MM.1S (cell line): ENCODE results near the gene YBX2.

Source experiments
- DNase-seq: peaks from one replicate; pipeline ENCODE4 v3.0.0-alpha.2; 2015
- H2AFZ ChIP-seq: fragments of 300-600 bp; sonication (generic); 2 replicates; pipeline ENCODE4 v1.6.0; 2016; ENCODE audit warnings: antibody characterized with exemption, low read length
- H3F3A ChIP-seq: fragments of 300-600 bp; sonication (generic); 2 replicates; pipeline ENCODE4 v1.6.1; 2016; ENCODE audit warnings: mild to moderate bottlenecking, antibody characterized with exemption, low read length, moderate library complexity, mixed read lengths; ENCODE audit not compliant: insufficient read depth
- H3K27ac ChIP-seq: fragments of 300-600 bp; sonication (generic); 2 replicates; pipeline ENCODE4 v1.5.1; 2016; ENCODE audit warnings: mild to moderate bottlenecking, low read length
- H3K27me3 ChIP-seq: fragments of 300-600 bp; sonication (generic); replicated peaks from 2 replicates; pipeline ENCODE4 v1.6.0; 2016; ENCODE audit warnings: low read length; ENCODE audit not compliant: insufficient read depth
- H3K36me3 ChIP-seq: fragments of 300-600 bp; sonication (generic); replicated peaks from 2 replicates; pipeline ENCODE4 v1.6.1; 2016; ENCODE audit warnings: mild to moderate bottlenecking, low read length, mixed read lengths; ENCODE audit not compliant: insufficient read depth
- H3K4me1 ChIP-seq: fragments of 300-600 bp; sonication (generic); 2 replicates; pipeline ENCODE4 v1.6.1; 2016; ENCODE audit warnings: low read length, mixed read lengths
- H3K4me2 ChIP-seq: fragments of 300-600 bp; sonication (generic); 2 replicates; pipeline ENCODE4 v1.6.0; 2016; ENCODE audit warnings: low read depth, low read length
- H3K4me3 ChIP-seq: fragments of 300-600 bp; sonication (generic); 2 replicates; pipeline ENCODE4 v1.5.1; 2016; ENCODE audit warnings: low read length, mixed read lengths
- H3K79me2 ChIP-seq: fragments of 300-600 bp; sonication (generic); 2 replicates; pipeline ENCODE4 v1.6.1; 2016; ENCODE audit warnings: mixed run types, low read length, mixed read lengths
- H3K9ac ChIP-seq: fragments of 300-600 bp; sonication (generic); 2 replicates; pipeline ENCODE4 v1.6.1; 2016; ENCODE audit warnings: low read length, mixed read lengths
- H3K9me2 ChIP-seq: fragments of 300-600 bp; sonication (generic); replicated peaks from 2 replicates; pipeline ENCODE4 v1.6.1; 2016; ENCODE audit warnings: mild to moderate bottlenecking, low read length, mixed read lengths; ENCODE audit not compliant: insufficient read depth
- H3K9me3 ChIP-seq: fragments of 300-600 bp; sonication (generic); replicated peaks from 2 replicates; pipeline ENCODE4 v1.6.1; 2016; ENCODE audit warnings: mild to moderate bottlenecking, low read length, mixed read lengths; ENCODE audit not compliant: insufficient read depth
- H4K20me1 ChIP-seq: fragments of 300-600 bp; sonication (generic); 2 replicates; pipeline ENCODE4 v1.6.1; 2016; ENCODE audit warnings: mild to moderate bottlenecking, low read length, moderate library complexity, mixed read lengths; ENCODE audit not compliant: insufficient read depth
- EZH2 ChIP-seq: fragments of 300-600 bp; sonication (generic); optimal IDR thresholded peaks from 2 replicates; pipeline ENCODE3; 2017; ENCODE audit warnings: low read depth, mild to moderate bottlenecking, antibody characterized with exemption, low read length, mixed read lengths
- EZH2phosphoT487 ChIP-seq: fragments of 300-600 bp; sonication (generic); IDR thresholded peaks from 2 replicates; pipeline ENCODE4 v1.6.1; 2018; ENCODE audit warnings: antibody characterized with exemption, low read length
- TF ChIP-seq, protein P1 (sequence below): fragments of 300-600 bp; sonication (generic); IDR thresholded peaks from 2 replicates; pipeline ENCODE4 v1.5.1; 2016; ENCODE audit warnings: antibody characterized with exemption, low read length, mixed read lengths

Gene YBX2

DNA sequence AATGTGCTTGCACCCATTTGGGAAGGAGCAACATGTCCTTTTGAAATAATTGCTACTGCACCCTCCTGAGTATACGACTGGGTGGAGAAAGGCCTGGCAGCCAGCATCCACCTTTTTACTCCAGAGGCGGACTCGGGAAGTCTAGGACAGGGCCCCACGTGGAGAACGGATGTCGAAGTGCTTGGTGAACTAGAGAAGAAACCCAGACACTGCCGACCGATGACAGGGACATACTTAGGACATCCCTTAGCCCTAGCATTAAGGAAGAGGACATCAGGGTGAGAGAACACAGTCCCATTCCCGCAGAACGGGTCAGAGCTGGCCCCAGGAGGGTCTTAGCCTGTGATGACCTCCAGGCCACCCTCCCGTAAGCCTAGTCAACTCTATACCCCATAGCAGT is 3.8 kb downstream of the YBX2 start:
- no peak overlapping the region for H3K4me3 ChIP-seq
- no peak overlapping the region for H3K9ac ChIP-seq
- no peak overlapping the region for H3K27ac ChIP-seq
- no peak for DNase-seq
- H3K4me1 ChIP-seq = peaks cover 13% of the 10 kb centered on the region
- no peak overlapping the region for H3K4me2 ChIP-seq
- no peaks in the 10 kb centered on the region for H3K9me3 ChIP-seq
- H3F3A ChIP-seq = no peaks in the 10 kb centered on the region
- H3K36me3 ChIP-seq = no peaks in the 10 kb centered on the region
- TF ChIP-seq EZH2 = no peak
- no peak overlapping the region for H2AFZ ChIP-seq
- no peaks in the 10 kb centered on the region for H4K20me1 ChIP-seq
- peaks cover 83% of the 10 kb centered on the region for H3K27me3 ChIP-seq
- no peaks in the 10 kb centered on the region for H3K79me2 ChIP-seq
- no peaks in the 10 kb centered on the region for H3K9me2 ChIP-seq

DNA sequence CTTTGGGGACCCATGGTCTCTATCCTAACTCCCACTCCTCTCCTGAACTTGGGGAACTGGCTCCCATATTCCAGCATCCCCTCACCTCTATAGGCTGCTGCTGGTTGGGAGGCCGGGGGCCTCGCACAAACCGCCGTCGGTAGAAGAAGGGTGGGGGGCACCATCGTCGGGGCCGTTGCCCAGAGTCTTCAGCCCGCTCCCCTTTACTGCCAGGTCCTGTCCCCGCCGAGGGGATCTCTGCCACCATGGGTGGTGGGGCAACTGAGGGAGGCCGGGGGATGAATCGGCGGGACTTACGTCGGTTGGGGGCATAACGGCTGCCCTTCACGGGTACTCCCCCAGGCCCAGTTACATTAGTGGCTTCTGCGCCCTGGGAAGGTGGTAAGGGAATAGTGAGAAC is 4.3 kb downstream of the YBX2 start:
- DNase-seq = no peak
- H3K9ac ChIP-seq = no peak overlapping the region
- no peaks in the 10 kb centered on the region for H3F3A ChIP-seq
- peaks cover 88% of the 10 kb centered on the region for H3K27me3 ChIP-seq
- no peak overlapping the region for H3K27ac ChIP-seq
- TF ChIP-seq, protein P1, sequence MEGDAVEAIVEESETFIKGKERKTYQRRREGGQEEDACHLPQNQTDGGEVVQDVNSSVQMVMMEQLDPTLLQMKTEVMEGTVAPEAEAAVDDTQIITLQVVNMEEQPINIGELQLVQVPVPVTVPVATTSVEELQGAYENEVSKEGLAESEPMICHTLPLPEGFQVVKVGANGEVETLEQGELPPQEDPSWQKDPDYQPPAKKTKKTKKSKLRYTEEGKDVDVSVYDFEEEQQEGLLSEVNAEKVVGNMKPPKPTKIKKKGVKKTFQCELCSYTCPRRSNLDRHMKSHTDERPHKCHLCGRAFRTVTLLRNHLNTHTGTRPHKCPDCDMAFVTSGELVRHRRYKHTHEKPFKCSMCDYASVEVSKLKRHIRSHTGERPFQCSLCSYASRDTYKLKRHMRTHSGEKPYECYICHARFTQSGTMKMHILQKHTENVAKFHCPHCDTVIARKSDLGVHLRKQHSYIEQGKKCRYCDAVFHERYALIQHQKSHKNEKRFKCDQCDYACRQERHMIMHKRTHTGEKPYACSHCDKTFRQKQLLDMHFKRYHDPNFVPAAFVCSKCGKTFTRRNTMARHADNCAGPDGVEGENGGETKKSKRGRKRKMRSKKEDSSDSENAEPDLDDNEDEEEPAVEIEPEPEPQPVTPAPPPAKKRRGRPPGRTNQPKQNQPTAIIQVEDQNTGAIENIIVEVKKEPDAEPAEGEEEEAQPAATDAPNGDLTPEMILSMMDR = no peak
- no peak for TF ChIP-seq EZH2phosphoT487
- TF ChIP-seq EZH2 = no peak
- H3K79me2 ChIP-seq = no peaks in the 10 kb centered on the region
- no peak overlapping the region for H2AFZ ChIP-seq
- no peak overlapping the region for H3K4me2 ChIP-seq
- peaks cover 11% of the 10 kb centered on the region for H3K4me1 ChIP-seq
- no peaks in the 10 kb centered on the region for H4K20me1 ChIP-seq
- H3K36me3 ChIP-seq = no peaks in the 10 kb centered on the region
- no peak overlapping the region for H3K4me3 ChIP-seq
- no peaks in the 10 kb centered on the region for H3K9me2 ChIP-seq
- no peaks in the 10 kb centered on the region for H3K9me3 ChIP-seq

DNA sequence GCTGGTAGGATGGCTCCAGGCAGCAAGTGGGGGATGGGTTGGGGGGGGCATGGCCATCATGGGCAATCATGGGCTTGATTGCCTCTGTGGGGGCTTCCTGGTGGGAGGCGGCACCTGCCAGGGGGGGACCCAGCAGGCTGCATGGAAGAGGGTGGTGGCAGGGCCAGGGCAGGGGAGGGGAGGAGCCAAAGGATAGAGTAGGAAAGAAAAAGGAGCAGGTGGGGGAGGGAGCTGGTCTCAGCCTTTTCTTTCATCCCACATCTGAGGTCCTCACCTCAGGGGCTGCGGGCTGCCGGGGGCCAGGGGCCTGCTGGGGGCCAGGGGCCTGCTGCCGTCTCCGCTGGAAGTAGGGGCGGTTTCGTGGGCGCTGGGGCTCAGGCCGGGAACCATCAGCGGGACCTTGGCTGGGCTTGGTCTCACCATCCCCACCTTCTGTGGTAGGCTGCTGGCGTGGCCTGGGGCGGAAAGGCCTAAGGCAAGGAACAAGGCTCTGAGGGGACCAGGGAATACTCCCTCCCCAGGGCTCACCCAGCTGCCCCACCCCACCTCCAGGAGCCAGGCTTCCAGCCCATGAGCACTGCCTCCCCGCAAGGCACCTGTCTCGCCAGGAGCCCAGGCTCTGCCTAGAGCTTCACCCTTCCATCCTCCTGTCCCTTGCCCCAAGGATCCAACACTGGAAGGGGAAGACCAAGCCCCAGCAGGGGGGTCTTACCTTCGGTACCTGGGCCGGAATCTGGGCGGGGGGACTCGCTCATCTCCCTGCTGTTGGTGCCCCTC is 5.0 kb downstream of the YBX2 start:
- no peaks in the 10 kb centered on the region for H4K20me1 ChIP-seq
- no peak overlapping the region for H3K4me3 ChIP-seq
- no peak overlapping the region for H3K4me2 ChIP-seq
- H3K27me3 ChIP-seq = peaks cover 95% of the 10 kb centered on the region
- H3K36me3 ChIP-seq = no peaks in the 10 kb centered on the region
- no peaks in the 10 kb centered on the region for H3K9me3 ChIP-seq
- TF ChIP-seq, protein P1 = no peak
- no peak overlapping the region for H2AFZ ChIP-seq
- no peak for DNase-seq
- H3K9me2 ChIP-seq = no peaks in the 10 kb centered on the region
- no peak overlapping the region for H3K27ac ChIP-seq
- peaks cover 7% of the 10 kb centered on the region for H3K4me1 ChIP-seq
- H3K9ac ChIP-seq = no peak overlapping the region
- no peaks in the 10 kb centered on the region for H3F3A ChIP-seq
- H3K79me2 ChIP-seq = no peaks in the 10 kb centered on the region

DNA sequence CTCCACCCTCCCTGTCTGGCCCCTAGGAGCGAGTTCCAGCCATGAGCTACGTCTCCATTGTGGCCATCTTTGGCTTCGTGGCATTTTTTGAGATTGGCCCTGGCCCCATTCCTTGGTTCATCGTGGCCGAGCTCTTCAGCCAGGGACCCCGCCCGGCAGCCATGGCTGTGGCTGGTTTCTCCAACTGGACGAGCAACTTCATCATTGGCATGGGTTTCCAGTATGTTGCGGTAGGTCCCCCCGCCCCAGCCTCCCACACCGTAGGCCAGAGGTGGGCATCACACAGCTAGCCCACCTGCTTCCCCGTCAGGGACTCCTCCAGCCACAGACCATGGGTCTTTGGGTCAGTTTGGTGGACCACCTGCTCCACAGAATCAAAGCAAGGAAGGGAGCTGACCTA is 8.8 kb downstream of the YBX2 start:
- no peaks in the 10 kb centered on the region for H3K79me2 ChIP-seq
- H2AFZ ChIP-seq = no peak overlapping the region
- H3K4me1 ChIP-seq = peaks cover 7% of the 10 kb centered on the region
- TF ChIP-seq EZH2 = no peak
- no peaks in the 10 kb centered on the region for H4K20me1 ChIP-seq
- no peaks in the 10 kb centered on the region for H3K36me3 ChIP-seq
- no peaks in the 10 kb centered on the region for H3K9me2 ChIP-seq
- peaks cover 6% of the 10 kb centered on the region for H3F3A ChIP-seq
- peaks cover 89% of the 10 kb centered on the region for H3K27me3 ChIP-seq
- H3K4me3 ChIP-seq = no peak overlapping the region
- H3K9ac ChIP-seq = no peak overlapping the region
- no peak overlapping the region for H3K27ac ChIP-seq
- DNase-seq = no peak
- H3K9me3 ChIP-seq = no peaks in the 10 kb centered on the region
- no peak overlapping the region for H3K4me2 ChIP-seq
